ENCODE results near the gene GINS1. TPM values are rescaled to one million over a fixed set of nuclear protein-coding genes. Genes with fewer than 3 reads are reported as not detected.
A peak's percentile ranks its signal among the peaks of the same experiment; 100 is the strongest.

Gene GINS1
- total and polyA plus RNA-seq, 11 donors, result 0.15 to 3.1 (median 0.36) TPM

- DNase-seq, result peak in 1 of 5 donors; percentile 20
- Histone ChIP-seq H3K9me3 (no peaks in the 10 kb centered on the region), H3K4me3 (no peak overlapping the region), H3K27ac (no peak overlapping the region), H3K36me3 (peaks cover 0 to 12% (median 0%) of the 10 kb centered on the region in 9 donors), H3K27me3 (no peaks in the 10 kb centered on the region), H3K4me1 (no peaks in the 10 kb centered on the region)
- 85 to 95% (median 88%) methylated on average over 10 of the region's 10 CpGs for WGBS, 4 donors
- TF ChIP-seq POLR2A (IDR thresholded peaks at IDR 0.05) (no peak), CTCF (IDR thresholded peaks at IDR 0.05) (no peak)
- intact Hi-C loops (cut with DNase I), result no loop called here
- no peak for ATAC-seq
Observed at GRCh38 chr20:25493137-25493536, 85.7 kb downstream of the GINS1 start.

- no peaks in the 10 kb centered on the region for H3K4me1 ChIP-seq
- no peak overlapping the region for H3K4me3 ChIP-seq
- H3K27me3 ChIP-seq, result no peaks in the 10 kb centered on the region
- TF ChIP-seq POLR2A (IDR thresholded peaks at IDR 0.05), result no peak
- no peak for TF ChIP-seq CTCF (IDR thresholded peaks at IDR 0.05)
- H3K9me3 ChIP-seq, result no peaks in the 10 kb centered on the region
- intact Hi-C loops (cut with DNase I), result no loop called here
- 95 to 96% (median 95%) methylated on average over 8 to 10 of the region's 10 CpGs for WGBS, 4 donors
- DNase-seq, result peak in 1 of 5 donors; percentile 46
- ATAC-seq, result peak in 2 of 4 donors; percentile 5 to 16
- H3K36me3 ChIP-seq, result peaks cover 0 to 9% (median 0%) of the 10 kb centered on the region in 9 donors
- H3K27ac ChIP-seq, result no peak overlapping the region
Observed at GRCh38 chr20:25493748-25494505, 86.5 kb downstream of the GINS1 start.

- H3K4me3 ChIP-seq, result no peak overlapping the region
- H3K9me3 ChIP-seq, result no peaks in the 10 kb centered on the region
- 91 to 95% (median 92%) methylated on average over 13 to 17 of the region's 17 CpGs for WGBS, 4 donors
- DNase-seq, result peak in 1 of 5 donors; percentile 44
- H3K27ac ChIP-seq, result no peak overlapping the region
- TF ChIP-seq POLR2A (IDR thresholded peaks at IDR 0.05) (no peak), CTCF (IDR thresholded peaks at IDR 0.05) (no peak)
- ATAC-seq, result peak in 1 of 4 donors; percentile 14
- H3K36me3 ChIP-seq, result peaks cover 0 to 9% (median 0%) of the 10 kb centered on the region in 9 donors
- intact Hi-C loops (cut with DNase I), result no loop called here
- no peaks in the 10 kb centered on the region for H3K27me3 ChIP-seq
- H3K4me1 ChIP-seq, result no peaks in the 10 kb centered on the region
Observed at GRCh38 chr20:25494506-25495188, 87.2 kb downstream of the GINS1 start.

- peak in 1 of 5 donors; percentile 48 for DNase-seq
Observed at GRCh38 chr20:25495189-25495824, 87.8 kb downstream of the GINS1 start.

More at GRCh38 chr20:25495189-25495824, 87.8 kb downstream of the GINS1 start:
- Histone ChIP-seq H3K4me1 (no peaks in the 10 kb centered on the region), H3K27me3 (no peaks in the 10 kb centered on the region), H3K27ac (no peak overlapping the region), H3K9me3 (no peaks in the 10 kb centered on the region), H3K36me3 (peaks cover 0 to 9% (median 0%) of the 10 kb centered on the region in 9 donors), H3K4me3 (no peak overlapping the region)
- intact Hi-C loops (cut with DNase I), result no loop called here
- no peak for TF ChIP-seq CTCF (IDR thresholded peaks at IDR 0.05)
- no peak for TF ChIP-seq POLR2A (IDR thresholded peaks at IDR 0.05)
- no peak for ATAC-seq
- WGBS, 4 donors, result 54 to 80% (median 72%) methylated on average over 11 to 18 of the region's 18 CpGs
